NT2/D1 (cell line): Measurements from ENCODE around the gene HSPA4.

Source experiments
- DNase-seq: peaks from one replicate; pipeline ENCODE4 v3.0.0-alpha.2; 2011; ENCODE audit warnings: low read depth, low spot score
- H3K27me3 ChIP-seq: 2 replicates; pipeline ENCODE4 v1.6.0; 2011; ENCODE audit warnings: mild to moderate bottlenecking; ENCODE audit not compliant: insufficient read length, insufficient read depth
- H3K36me3 ChIP-seq: 2 replicates; pipeline ENCODE4 v1.6.1; 2011; ENCODE audit warnings: mild to moderate bottlenecking, low read length, mixed read lengths; ENCODE audit not compliant: insufficient read depth, insufficient read length
- H3K4me1 ChIP-seq: 2 replicates; pipeline ENCODE4 v1.5.1; 2011; ENCODE audit not compliant: insufficient read depth, insufficient read length
- H3K4me3 ChIP-seq: 2 replicates; pipeline ENCODE4 v1.5.1; 2011; ENCODE audit warnings: low read depth; ENCODE audit not compliant: insufficient read length
- H3K9ac ChIP-seq: 2 replicates; pipeline ENCODE4 v1.6.0; 2011; ENCODE audit warnings: low read depth; ENCODE audit not compliant: insufficient read length
- H3K9me3 ChIP-seq: 2 replicates; pipeline ENCODE4 v1.5.1; 2011; ENCODE audit warnings: mild to moderate bottlenecking, low read length; ENCODE audit not compliant: insufficient read depth
- SUZ12 ChIP-seq: IDR thresholded peaks from 2 replicates; pipeline ENCODE4 v1.6.1; 2011; ENCODE audit not compliant: insufficient read length, insufficient read depth; ENCODE audit errors: extremely low read depth
- YY1 ChIP-seq: IDR thresholded peaks from 2 replicates; pipeline ENCODE4 v1.6.1; 2011; ENCODE audit not compliant: insufficient read length, insufficient read depth
- ZNF274 ChIP-seq: IDR thresholded peaks from 2 replicates; pipeline ENCODE4 v1.6.1; 2011; ENCODE audit warnings: mild to moderate bottlenecking, low read depth, low read length

Gene HSPA4

GRCh38 chr5:133065471-133065870 lies 13.7 kb downstream of the HSPA4 start:
- Histone ChIP-seq H3K9ac (no peak overlapping the region), H3K9me3 (no peaks in the 10 kb centered on the region), H3K4me3 (no peak overlapping the region), H3K36me3 (peaks cover 57% of the 10 kb centered on the region), H3K4me1 (no peaks in the 10 kb centered on the region), H3K27me3 (no peaks in the 10 kb centered on the region)
- no peak for TF ChIP-seq ZNF274
- TF ChIP-seq SUZ12 = no peak
- TF ChIP-seq YY1 = no peak
- DNase-seq = no peak

GRCh38 chr5:133066045-133066444 lies 14.2 kb downstream of the HSPA4 start:
- no peak overlapping the region for H3K4me3 ChIP-seq
- no peaks in the 10 kb centered on the region for H3K27me3 ChIP-seq
- no peaks in the 10 kb centered on the region for H3K4me1 ChIP-seq
- no peak overlapping the region for H3K9ac ChIP-seq
- DNase-seq = no peak
- TF ChIP-seq YY1 (no peak), ZNF274 (no peak), SUZ12 (no peak)
- no peaks in the 10 kb centered on the region for H3K9me3 ChIP-seq
- peaks cover 62% of the 10 kb centered on the region for H3K36me3 ChIP-seq

GRCh38 chr5:133072021-133072420 lies 20.2 kb downstream of the HSPA4 start:
- Histone ChIP-seq H3K9me3 (no peaks in the 10 kb centered on the region), H3K36me3 (peaks cover 74% of the 10 kb centered on the region), H3K27me3 (no peaks in the 10 kb centered on the region), H3K4me1 (no peaks in the 10 kb centered on the region), H3K9ac (no peak overlapping the region), H3K4me3 (no peak overlapping the region)
- TF ChIP-seq SUZ12 (no peak), YY1 (no peak), ZNF274 (no peak)
- DNase-seq = no peak

GRCh38 chr5:133075572-133076536 lies 24.0 kb downstream of the HSPA4 start:
- Histone ChIP-seq H3K36me3 (peaks cover 45% of the 10 kb centered on the region), H3K27me3 (no peaks in the 10 kb centered on the region), H3K4me1 (no peaks in the 10 kb centered on the region), H3K4me3 (no peak overlapping the region), H3K9me3 (no peaks in the 10 kb centered on the region), H3K9ac (no peak overlapping the region)
- DNase-seq = no peak
- no peak for TF ChIP-seq SUZ12
- no peak for TF ChIP-seq ZNF274
- TF ChIP-seq YY1 = no peak

GRCh38 chr5:133079048-133079447 lies 27.2 kb downstream of the HSPA4 start:
- no peak overlapping the region for H3K9ac ChIP-seq
- H3K4me3 ChIP-seq = no peak overlapping the region
- H3K9me3 ChIP-seq = no peaks in the 10 kb centered on the region
- TF ChIP-seq SUZ12 = no peak
- peaks cover 31% of the 10 kb centered on the region for H3K36me3 ChIP-seq
- no peak for DNase-seq
- no peaks in the 10 kb centered on the region for H3K4me1 ChIP-seq
- H3K27me3 ChIP-seq = no peaks in the 10 kb centered on the region

- TF ChIP-seq YY1 = no peak
- no peak for TF ChIP-seq ZNF274
- TF ChIP-seq SUZ12 = no peak
- no peaks in the 10 kb centered on the region for H3K27me3 ChIP-seq
- no peak for DNase-seq
- no peaks in the 10 kb centered on the region for H3K9me3 ChIP-seq
- peaks cover 32% of the 10 kb centered on the region for H3K36me3 ChIP-seq
- H3K9ac ChIP-seq = no peak overlapping the region
- no peak overlapping the region for H3K4me3 ChIP-seq
- H3K4me1 ChIP-seq = no peaks in the 10 kb centered on the region
These were observed 29.2 kb downstream of the HSPA4 start for GRCh38 chr5:133081036-133081435.

- Histone ChIP-seq H3K27me3 (no peaks in the 10 kb centered on the region), H3K4me3 (no peak overlapping the region), H3K4me1 (no peaks in the 10 kb centered on the region), H3K36me3 (peaks cover 31% of the 10 kb centered on the region), H3K9me3 (no peaks in the 10 kb centered on the region), H3K9ac (no peak overlapping the region)
- TF ChIP-seq SUZ12 (no peak), YY1 (no peak), ZNF274 (no peak)
- DNase-seq = no peak
These were observed 29.9 kb downstream of the HSPA4 start for GRCh38 chr5:133081703-133082102.
